HG03439 (cell line): Measurements from ENCODE around the gene RASGRF1.

ENCODE experiments used
- ATAC-seq: cut with Tn5 transposase; IDR thresholded peaks from one replicate; pipeline ENCODE4 v1.9.1; 2021; ENCODE audit warnings: mild to moderate bottlenecking, moderate library complexity; ENCODE audit not compliant: unreplicated experiment

Gene RASGRF1

GRCh38 chr15:78989701-78990240, 100.8 kb downstream of the RASGRF1 start:
- ATAC-seq, result no peak

DNA sequence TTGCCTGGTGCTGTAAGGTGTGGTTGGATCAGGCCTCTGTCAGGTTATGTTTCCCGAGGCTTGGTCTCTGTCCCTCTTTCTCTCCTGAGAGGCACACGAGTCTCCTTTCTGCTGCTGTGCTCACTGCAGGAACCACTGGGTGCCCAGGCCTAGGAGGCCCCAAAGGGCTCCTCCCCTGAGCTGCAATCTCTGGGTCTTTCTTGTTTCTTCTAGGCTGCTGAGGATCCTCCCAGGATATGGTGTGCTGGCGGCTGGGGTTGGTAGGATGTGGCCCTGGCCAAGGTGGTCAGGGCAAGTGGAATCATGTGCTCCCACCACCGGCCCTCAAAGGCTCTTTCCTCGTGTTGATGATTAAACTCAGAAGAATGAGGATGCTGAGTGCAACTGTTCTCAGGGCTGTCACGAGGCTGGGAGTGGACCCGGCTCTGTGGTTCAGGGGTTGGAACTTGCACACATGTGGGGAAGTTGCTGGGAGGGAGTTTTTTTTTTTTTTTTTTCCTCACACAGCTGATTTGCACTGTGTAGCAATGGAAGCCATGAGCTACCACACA, 102.1 kb downstream of the RASGRF1 start:
- no peak for ATAC-seq

GRCh38 chr15:78987556-78988360, 102.8 kb downstream of the RASGRF1 start:
- ATAC-seq, result no peak

GRCh38 chr15:78985859-78986475, 104.6 kb downstream of the RASGRF1 start:
- ATAC-seq, result no peak

DNA sequence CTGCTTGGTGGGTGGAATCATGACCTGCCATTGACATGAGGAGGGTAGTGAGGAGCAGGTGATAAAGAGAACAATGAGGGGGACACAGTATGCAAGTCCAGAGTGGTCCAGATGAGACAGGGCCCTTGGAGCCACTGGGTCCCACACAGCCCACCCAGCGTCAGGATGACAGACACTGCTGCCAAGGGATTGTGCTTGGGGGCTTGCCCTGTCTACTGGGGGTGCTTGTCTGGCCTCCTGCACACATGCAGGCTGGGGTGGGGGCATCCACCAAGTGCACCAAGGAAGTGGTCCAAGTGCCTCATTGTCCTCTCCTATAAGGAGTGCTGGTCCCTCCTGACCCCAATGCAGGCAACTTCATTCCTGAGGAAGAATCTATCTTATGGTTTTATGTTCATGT, 106.5 kb downstream of the RASGRF1 start:
- no peak for ATAC-seq

GRCh38 chr15:78983146-78983918, 107.2 kb downstream of the RASGRF1 start:
- ATAC-seq, result no peak

GRCh38 chr15:78982736-78983135, 107.8 kb downstream of the RASGRF1 start:
- ATAC-seq, result no peak

DNA sequence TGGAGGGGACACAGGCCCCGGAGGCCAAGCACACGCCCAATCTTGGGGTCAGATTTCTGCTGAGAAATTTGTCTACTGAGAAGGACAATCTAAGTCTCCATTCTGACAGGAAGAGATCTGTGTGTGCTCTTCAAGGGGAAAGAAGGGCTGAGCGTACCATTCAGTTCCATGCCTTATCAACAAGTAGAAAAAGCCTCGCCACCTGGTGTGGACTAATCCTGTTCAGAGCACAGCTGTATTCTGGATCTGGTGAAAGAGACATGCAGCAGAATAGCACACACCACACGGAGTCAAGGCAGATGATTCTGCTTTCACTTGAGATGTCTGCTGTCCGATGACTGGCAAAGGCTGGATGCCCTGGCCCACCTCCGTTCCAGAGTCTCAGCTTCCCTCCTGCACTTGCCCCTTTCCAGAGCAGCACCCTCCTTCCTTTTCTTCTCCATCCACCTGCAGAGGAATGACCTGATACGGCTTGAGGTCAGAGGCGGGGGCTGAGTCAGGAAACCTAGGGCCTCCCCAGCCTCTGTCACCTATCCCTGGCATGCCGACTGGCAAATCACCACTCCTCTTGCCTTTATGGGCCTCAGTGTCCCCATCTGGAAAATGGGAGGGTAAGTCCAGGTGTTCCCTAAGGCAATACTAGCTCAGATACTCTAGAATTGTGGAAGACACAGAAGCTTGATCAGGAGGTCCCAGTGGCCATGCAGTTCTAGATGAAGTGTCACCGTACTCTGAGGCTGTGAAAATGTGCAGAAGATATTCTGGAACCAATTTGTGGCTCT, 108.9 kb downstream of the RASGRF1 start:
- no peak for ATAC-seq

DNA sequence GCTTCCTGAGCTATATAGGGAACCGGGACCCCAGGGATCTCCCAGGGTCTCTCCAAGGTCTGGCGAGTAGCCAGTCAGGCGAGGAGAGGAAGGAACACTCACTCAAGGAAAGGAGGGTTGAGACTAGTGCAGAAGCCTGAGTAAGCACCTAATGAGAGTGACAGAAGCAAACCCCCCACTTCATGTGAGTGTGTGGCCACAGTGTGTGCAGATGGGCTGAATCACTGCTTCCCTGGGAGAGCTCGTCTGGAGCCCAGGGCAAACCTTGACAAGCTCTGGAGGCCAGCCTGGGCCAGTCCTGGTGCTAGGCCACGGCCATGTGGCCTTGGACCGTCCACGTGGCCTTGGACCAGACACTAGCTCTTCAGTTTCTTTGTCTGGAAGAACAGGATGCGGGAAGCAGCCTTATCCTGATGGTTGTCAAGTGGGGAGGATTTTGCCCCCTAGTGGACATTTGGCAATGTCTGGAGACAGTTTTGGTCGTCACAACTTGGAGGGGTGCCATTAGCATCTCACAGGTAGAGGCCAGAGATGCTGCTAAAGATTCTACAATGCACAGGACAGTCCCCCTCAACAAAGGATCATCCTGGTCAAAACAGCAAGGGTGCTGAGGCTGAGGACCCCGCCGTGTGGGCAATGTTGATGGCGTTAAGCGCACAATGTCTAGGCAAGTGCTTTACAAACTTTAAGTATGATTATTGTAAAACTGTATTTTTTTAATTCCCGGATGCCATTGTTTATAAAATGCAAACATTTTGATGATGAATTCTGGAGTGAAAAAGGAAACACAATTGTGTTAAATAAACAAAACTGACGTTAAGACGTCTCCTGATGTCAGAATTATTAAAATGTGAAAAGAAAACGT, 110.9 kb downstream of the RASGRF1 start:
- ATAC-seq, result no peak

DNA sequence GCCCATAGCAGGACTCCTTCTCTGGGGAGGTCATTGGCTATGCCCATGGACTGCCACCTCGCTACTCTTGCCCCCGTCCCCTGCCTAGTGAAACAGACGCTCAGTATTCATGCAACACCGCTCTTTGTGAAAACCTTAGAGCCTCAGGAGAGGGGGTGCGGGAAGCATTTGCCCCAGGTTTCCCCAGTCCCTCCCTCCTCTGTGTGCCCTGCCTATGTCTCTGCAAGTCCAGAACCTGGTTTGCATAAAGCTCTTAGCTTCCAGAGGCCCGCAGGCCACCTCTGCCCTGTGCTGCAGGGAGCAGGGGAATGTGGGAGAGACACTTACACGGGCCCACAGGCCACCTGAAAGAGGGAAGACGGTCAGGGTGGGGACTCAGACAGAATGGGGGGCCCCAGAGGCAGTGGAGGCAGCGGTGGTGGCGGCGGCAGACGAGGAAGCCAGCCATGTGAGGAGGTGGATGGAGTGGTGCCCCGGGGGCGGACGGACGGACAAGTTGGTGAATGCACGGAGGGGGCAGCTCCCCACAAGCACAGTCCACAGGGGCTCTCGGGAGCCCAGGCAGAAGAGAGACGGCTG, 111.9 kb downstream of the RASGRF1 start:
- no peak for ATAC-seq

DNA sequence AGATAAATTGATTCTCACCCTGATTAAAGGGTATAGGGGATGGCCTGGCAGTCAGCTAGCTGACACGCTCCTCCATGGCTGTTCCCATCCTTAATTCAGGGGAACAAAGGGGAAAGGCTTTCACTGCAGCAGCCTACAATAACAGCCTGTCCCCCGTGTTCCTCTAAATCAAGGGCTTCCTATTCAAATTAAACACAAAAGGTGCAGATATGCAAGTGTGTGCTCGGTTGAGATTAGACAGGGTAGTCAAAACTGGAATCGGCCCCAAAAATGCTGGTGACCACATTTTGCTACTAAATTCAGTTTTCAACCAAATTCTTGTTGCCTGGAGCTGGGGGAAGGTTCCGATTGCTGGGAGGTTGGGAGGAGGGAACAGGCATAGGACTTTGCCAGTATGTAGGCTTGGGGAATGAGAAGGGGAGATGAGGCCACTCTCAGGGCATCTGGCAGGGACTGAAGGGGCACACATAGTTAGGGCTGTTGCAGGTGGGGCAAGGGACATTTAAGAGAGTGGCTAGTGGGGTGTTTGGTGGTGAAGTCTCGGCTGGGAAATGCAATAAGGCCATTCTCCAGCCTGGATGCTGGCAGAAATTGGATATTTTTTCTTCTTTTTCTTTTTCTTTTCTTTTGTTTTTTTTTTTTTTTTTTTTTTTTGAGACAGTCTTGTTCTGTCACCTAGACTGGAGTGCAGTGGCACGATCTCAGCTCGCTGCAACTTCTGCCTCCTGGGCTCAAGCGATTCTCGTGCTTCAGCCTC, 112.8 kb downstream of the RASGRF1 start:
- ATAC-seq, result peak; percentile 32

DNA sequence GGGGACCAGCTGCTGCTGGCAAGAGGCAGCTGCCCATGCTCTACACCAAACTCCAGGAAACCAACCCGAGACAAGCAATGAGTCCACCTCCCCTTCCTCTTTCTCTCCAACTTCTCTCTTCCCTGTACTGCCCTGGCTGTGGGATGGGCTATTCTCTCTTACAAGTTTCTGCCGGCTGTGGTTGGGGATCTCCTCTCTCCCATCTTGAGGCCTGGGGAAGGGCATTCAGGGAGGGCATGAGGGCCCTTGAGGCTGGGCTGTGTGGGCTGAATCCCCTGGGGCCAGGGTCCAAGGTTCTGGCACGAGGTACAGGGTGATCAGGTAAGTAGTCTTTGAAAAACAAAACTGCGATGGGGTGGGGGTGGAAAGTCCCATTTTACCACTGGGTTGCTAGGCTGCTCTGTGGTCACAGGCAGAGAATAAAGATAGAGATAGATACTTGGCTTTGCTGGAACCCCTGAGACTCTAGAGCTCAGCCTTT, 113.4 kb downstream of the RASGRF1 start:
- peak; percentile 52 for ATAC-seq

GRCh38 chr15:78976691-78977090, 113.9 kb downstream of the RASGRF1 start:
- peak; percentile 21 for ATAC-seq

GRCh38 chr15:78974272-78974918, 116.2 kb downstream of the RASGRF1 start:
- no peak for ATAC-seq

- ATAC-seq, result no peak
Measured at GRCh38 chr15:78969687-78970349, 120.8 kb downstream of the RASGRF1 start.

DNA sequence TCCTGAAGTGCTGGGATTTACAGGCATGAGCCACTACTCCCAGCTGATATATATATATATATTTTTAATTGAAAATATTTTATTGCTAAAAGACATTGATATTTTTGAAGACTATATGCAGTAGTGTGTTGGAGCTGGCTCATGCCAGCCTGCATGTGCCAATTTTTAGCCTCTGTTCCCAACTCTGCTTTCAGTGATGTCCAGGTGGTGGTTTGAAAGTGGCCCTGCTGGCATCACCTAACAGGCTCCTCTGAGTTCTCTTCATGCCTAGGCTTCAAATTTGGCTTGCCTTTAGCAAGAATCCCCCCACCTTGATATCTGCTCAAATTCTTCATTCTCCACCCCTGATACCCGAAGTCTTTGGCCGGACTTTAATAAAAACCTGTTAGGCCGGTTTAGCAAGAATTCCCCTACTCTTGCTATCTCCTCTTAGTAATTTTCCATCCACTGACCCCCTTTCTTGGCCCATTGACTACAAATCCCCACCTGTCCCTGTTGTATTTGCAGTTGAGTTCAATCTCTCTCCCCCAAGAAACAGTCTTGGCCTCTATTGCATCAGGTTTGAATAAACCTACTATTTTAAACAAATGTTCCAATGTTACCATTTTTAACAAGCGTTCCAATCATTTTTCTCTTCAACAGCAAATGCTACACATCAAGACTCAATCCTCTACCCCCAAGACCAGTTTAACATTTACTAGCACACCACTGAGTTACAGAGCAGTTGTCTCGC, 121.9 kb downstream of the RASGRF1 start:
- ATAC-seq, result no peak

DNA sequence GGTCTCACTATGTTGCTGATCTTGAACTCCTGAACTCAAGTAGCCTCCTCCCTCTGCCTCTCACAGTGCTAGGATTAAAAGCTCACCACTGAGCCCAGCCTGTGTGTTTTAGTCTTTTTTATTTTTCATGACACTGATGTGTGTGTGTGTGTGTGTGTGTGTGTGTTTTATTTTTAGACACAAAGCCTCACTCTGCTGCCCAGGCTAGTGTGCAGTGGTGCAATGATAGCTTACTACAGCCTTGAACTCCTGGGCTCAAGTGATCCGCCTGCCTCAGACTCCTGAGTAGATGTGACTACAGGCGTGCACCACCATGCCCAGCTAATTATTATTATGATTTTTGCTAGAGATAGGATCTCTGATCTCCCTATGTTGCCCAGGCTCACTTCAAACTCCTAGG, 122.5 kb downstream of the RASGRF1 start:
- ATAC-seq, result no peak
